GM23248 (cell line): Measurements from ENCODE around the gene WNT3A.

Source experiments
- EZH2 ChIP-seq: fragments of 200-600 bp; sonication (generic); IDR thresholded peaks from 2 replicates; pipeline ENCODE4 v1.6.1; 2018; ENCODE audit warnings: antibody characterized with exemption, mild to moderate bottlenecking; ENCODE audit not compliant: insufficient read depth, poor library complexity, severe bottlenecking
- EZH2phosphoT487 ChIP-seq: fragments of 200-600 bp; sonication (generic); IDR thresholded peaks from 2 replicates; pipeline ENCODE4 v1.6.1; 2018; ENCODE audit warnings: antibody characterized with exemption, moderate library complexity, mild to moderate bottlenecking, low read depth; ENCODE audit not compliant: insufficient read depth

GRCh38 chr1:228039986-228040385, 33.2 kb downstream of the WNT3A start:
- no peak for TF ChIP-seq EZH2phosphoT487
- TF ChIP-seq EZH2: no peak
